HepG2 (cell line): ENCODE results near the gene ZNRF3. TPM values are rescaled to one million over a fixed set of nuclear protein-coding genes. Genes with fewer than 3 reads are reported as not detected.

Experiments used
- EEA1 ChIP-seq: sonication (generic); formaldehyde crosslinking; IDR thresholded peaks from 2 replicates; pipeline ENCODE4 v1.5.1; 2020; ENCODE audit warnings: mild to moderate bottlenecking, missing genetic modification reagents, borderline replicate concordance
- ERF ChIP-seq: IDR thresholded peaks from 2 replicates; pipeline ENCODE4 v1.6.1; 2018; ENCODE audit warnings: missing biosample characterization, missing genetic modification reagents
- GFI1 ChIP-seq: sonication (generic); formaldehyde crosslinking; IDR thresholded peaks from 2 replicates; pipeline ENCODE4 v1.5.0; 2020; ENCODE audit warnings: missing genetic modification reagents, mild to moderate bottlenecking, borderline replicate concordance
- HNF4A ChIP-seq: sonication (generic); formaldehyde crosslinking; IDR thresholded peaks from 2 replicates; pipeline ENCODE4 v1.4.0; 2020; ENCODE audit warnings: missing genetic modification reagents
- KDM2A ChIP-seq: sonication (generic); formaldehyde crosslinking; IDR thresholded peaks from 2 replicates; pipeline ENCODE4 v1.4.0; 2020; ENCODE audit warnings: low read depth, missing genetic modification reagents, borderline replicate concordance
- KLF9 ChIP-seq: IDR thresholded peaks from 2 replicates; pipeline ENCODE4 v1.6.1; 2016; ENCODE audit warnings: low read depth
- MED13 ChIP-seq: sonication (generic); formaldehyde crosslinking; IDR thresholded peaks from 2 replicates; pipeline ENCODE4 v1.5.0; 2020; ENCODE audit warnings: missing genetic modification reagents
- NR2F1 ChIP-seq, 2 experiments: fragments of 450-650 bp in 1 of 2; formaldehyde crosslinking in 1 of 2; IDR thresholded peaks; 2 replicates each; pipeline versions ENCODE4 v1.5.0 to v1.6.1; 2016 to 2020; ENCODE audit warnings: mild to moderate bottlenecking in 1 of 2, missing compliant biosample characterization in 1 of 2, missing genetic modification reagents in 1 of 2, moderate library complexity in 1 of 2
- REXO4 ChIP-seq: sonication (generic); formaldehyde crosslinking; IDR thresholded peaks from 2 replicates; pipeline ENCODE4 v1.8.0; 2022; ENCODE audit warnings: missing genetic modification reagents, mild to moderate bottlenecking, borderline replicate concordance
- SNAI1 ChIP-seq: sonication (generic); formaldehyde crosslinking; IDR thresholded peaks from 2 replicates; pipeline ENCODE4 v1.5.0; 2020; ENCODE audit warnings: mild to moderate bottlenecking, missing genetic modification reagents, borderline replicate concordance
- TCF7 ChIP-seq: sonication (generic); IDR thresholded peaks from 2 replicates; pipeline ENCODE4 v1.6.1; 2016; ENCODE audit warnings: antibody characterized with exemption, low read depth
- TMF1 ChIP-seq: sonication (generic); formaldehyde crosslinking; IDR thresholded peaks from 2 replicates; pipeline ENCODE4 v1.8.1; 2022; ENCODE audit warnings: low read depth, missing genetic modification reagents
- U2AF1 ChIP-seq: fragments of 200-400 bp; formaldehyde crosslinking; optimal IDR thresholded peaks from 2 replicates; pipeline ENCODE3; 2017; ENCODE audit warnings: mild to moderate bottlenecking, low read depth, low read length
- ZBTB38 ChIP-seq: sonication (generic); formaldehyde crosslinking; IDR thresholded peaks from 2 replicates; pipeline ENCODE4 v1.5.1; 2020; ENCODE audit warnings: mild to moderate bottlenecking, missing genetic modification reagents
- ZC3H13 ChIP-seq: sonication (generic); formaldehyde crosslinking; IDR thresholded peaks from 2 replicates; pipeline ENCODE4 v1.8.1; 2023; ENCODE audit warnings: mild to moderate bottlenecking, missing genetic modification reagents, moderate library complexity
- ZMYM3 ChIP-seq: sonication (generic); formaldehyde crosslinking; IDR thresholded peaks from 2 replicates; pipeline ENCODE4 v1.5.1; 2020; ENCODE audit warnings: mild to moderate bottlenecking, missing genetic modification reagents
- ZNF569 ChIP-seq: sonication (generic); formaldehyde crosslinking; IDR thresholded peaks from 2 replicates; pipeline ENCODE4 v1.5.0; 2020; ENCODE audit warnings: mild to moderate bottlenecking, missing genetic modification reagents, moderate library complexity, borderline replicate concordance
- polyA plus RNA-seq, 8 experiments: library from polyadenylated mRNA; depleted of rRNA in 3 of 8; stranded (reverse) in 7 of 8; unstranded in 1 of 8; fragments of >200 nt; fragmentation: Illumina TruSeq in 4 of 8; extraction: Trizol in 4 of 8; gene quantifications; 2 replicates each; pipeline versions ENCODE4 v1.2.1 to v1.2.3, GENCODE V29; 2011 to 2016; ENCODE audit warnings: low read depth in 4 of 8, missing spikeins in 1 of 8, mixed read lengths in 1 of 8; ENCODE audit not compliant: insufficient read depth in 1 of 8
- total RNA-seq, 5 experiments: library from RNA; depleted of rRNA; stranded (reverse); fragments of >200 nt; fragmentation: Illumina TruSeq; extraction: Trizol; gene quantifications; 2 replicates each; pipeline ENCODE4 v1.2.3, GENCODE V29; 2016; ENCODE audit warnings: low read depth in 1 of 5
- TF ChIP-seq, protein P1 (sequence below): fragments of 450-650 bp; IDR thresholded peaks from 2 replicates; pipeline ENCODE4 v1.6.1; 2017; ENCODE audit warnings: mild to moderate bottlenecking
- TF ChIP-seq, protein P2 (sequence below): IDR thresholded peaks from 2 replicates; pipeline ENCODE4 v1.6.1; 2016; ENCODE audit warnings: mild to moderate bottlenecking
- TF ChIP-seq, protein P3 (sequence below): sonication (generic); formaldehyde crosslinking; IDR thresholded peaks from 2 replicates; pipeline ENCODE4 v1.4.0; 2020; ENCODE audit warnings: missing genetic modification reagents, borderline replicate concordance
- TF ChIP-seq, protein P4 (sequence below): sonication (generic); formaldehyde crosslinking; conservative IDR thresholded peaks from 2 replicates; pipeline ENCODE4 v1.8.1; 2023; ENCODE audit warnings: missing genetic modification reagents

Gene ZNRF3
- total and polyA plus RNA-seq, 2 of the 13 experiments (the other 11 are each of a cell fraction or from before 2014, with no cell fraction given): 20.3 to 36.7 TPM

DNA sequence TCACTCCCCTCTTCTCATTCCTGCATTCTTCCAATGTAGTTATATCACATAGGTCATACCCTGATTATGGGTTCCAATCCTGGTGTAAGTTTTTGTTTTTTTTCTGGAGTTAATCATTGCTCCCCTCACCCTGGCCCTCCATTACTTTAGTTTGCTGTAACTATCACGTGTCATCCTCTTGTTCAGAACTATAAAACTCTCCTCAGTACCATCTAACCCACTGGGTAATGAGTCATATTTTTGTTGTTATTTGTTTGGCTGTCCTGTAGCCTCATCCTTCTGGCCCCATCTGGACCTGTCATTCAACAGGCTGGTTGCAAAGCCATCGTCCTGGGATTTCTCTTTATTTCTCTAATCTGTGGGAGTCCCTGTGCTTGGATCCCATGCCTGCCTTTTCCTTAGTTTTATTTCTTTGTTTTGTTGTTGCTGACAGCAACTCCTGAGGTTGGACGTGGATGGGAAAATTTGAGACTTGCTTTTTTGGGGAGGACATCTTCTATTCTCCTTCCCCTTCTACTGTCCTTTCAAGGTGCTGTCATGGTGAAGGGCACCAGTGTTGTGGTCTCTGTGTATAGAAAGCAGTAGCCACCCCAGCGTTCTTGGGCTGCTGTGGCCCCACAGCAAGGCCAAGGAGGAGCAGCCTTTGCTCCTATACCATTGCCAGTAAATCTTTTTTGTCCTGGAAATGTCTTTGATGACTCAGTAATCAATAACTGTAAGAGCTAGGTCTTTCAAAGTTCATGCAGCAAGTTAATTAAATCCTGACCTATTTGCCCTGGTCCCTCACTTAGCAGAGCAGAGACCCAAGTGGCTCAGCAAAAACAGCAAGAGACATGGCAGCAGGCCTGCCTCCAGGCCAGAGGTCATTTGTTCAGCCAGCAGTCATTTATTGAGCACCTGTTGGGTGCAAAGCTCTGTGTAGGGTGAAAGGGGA, 95.8 kb downstream of the ZNRF3 start (continued):
- TF ChIP-seq, protein P1, sequence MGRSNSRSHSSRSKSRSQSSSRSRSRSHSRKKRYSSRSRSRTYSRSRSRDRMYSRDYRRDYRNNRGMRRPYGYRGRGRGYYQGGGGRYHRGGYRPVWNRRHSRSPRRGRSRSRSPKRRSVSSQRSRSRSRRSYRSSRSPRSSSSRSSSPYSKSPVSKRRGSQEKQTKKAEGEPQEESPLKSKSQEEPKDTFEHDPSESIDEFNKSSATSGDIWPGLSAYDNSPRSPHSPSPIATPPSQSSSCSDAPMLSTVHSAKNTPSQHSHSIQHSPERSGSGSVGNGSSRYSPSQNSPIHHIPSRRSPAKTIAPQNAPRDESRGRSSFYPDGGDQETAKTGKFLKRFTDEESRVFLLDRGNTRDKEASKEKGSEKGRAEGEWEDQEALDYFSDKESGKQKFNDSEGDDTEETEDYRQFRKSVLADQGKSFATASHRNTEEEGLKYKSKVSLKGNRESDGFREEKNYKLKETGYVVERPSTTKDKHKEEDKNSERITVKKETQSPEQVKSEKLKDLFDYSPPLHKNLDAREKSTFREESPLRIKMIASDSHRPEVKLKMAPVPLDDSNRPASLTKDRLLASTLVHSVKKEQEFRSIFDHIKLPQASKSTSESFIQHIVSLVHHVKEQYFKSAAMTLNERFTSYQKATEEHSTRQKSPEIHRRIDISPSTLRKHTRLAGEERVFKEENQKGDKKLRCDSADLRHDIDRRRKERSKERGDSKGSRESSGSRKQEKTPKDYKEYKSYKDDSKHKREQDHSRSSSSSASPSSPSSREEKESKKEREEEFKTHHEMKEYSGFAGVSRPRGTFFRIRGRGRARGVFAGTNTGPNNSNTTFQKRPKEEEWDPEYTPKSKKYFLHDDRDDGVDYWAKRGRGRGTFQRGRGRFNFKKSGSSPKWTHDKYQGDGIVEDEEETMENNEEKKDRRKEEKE: no peak
- TF ChIP-seq ERF (CRISPR knock-in tag): no peak; the same call in 1 of the 2 replicates
- TF ChIP-seq U2AF1: no peak
- no peak for TF ChIP-seq TMF1 (CRISPR knock-in tag)
- peak; percentile 84; the same call in 1 of the 2 replicates for TF ChIP-seq TCF7
- TF ChIP-seq ZMYM3 (CRISPR knock-in tag): peak; percentile 88
- no peak for TF ChIP-seq REXO4
- no peak for TF ChIP-seq ZC3H13
- no peak for TF ChIP-seq ZNF569
- 0 out of 2 replicates have a peak, but pooled peaks have one; percentile 45 for TF ChIP-seq SNAI1
- TF ChIP-seq HNF4A (CRISPR knock-in tag): peak; percentile 84
- TF ChIP-seq, protein P2, sequence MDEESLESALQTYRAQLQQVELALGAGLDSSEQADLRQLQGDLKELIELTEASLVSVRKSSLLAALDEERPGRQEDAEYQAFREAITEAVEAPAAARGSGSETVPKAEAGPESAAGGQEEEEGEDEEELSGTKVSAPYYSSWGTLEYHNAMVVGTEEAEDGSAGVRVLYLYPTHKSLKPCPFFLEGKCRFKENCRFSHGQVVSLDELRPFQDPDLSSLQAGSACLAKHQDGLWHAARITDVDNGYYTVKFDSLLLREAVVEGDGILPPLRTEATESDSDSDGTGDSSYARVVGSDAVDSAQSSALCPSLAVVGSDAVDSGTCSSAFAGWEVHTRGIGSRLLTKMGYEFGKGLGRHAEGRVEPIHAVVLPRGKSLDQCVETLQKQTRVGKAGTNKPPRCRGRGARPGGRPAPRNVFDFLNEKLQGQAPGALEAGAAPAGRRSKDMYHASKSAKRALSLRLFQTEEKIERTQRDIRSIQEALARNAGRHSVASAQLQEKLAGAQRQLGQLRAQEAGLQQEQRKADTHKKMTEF: peak; percentile 69
- TF ChIP-seq MED13 (CRISPR knock-in tag): no peak
- no peak for TF ChIP-seq KLF9
- TF ChIP-seq, protein P3, sequence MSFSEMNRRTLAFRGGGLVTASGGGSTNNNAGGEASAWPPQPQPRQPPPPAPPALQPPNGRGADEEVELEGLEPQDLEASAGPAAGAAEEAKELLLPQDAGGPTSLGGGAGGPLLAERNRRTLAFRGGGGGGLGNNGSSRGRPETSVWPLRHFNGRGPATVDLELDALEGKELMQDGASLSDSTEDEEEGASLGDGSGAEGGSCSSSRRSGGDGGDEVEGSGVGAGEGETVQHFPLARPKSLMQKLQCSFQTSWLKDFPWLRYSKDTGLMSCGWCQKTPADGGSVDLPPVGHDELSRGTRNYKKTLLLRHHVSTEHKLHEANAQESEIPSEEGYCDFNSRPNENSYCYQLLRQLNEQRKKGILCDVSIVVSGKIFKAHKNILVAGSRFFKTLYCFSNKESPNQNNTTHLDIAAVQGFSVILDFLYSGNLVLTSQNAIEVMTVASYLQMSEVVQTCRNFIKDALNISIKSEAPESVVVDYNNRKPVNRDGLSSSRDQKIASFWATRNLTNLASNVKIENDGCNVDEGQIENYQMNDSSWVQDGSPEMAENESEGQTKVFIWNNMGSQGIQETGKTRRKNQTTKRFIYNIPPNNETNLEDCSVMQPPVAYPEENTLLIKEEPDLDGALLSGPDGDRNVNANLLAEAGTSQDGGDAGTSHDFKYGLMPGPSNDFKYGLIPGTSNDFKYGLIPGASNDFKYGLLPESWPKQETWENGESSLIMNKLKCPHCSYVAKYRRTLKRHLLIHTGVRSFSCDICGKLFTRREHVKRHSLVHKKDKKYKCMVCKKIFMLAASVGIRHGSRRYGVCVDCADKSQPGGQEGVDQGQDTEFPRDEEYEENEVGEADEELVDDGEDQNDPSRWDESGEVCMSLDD: no peak
- TF ChIP-seq EEA1: no peak
- peak; percentile 35; the same call in 1 of the 2 replicates for TF ChIP-seq KDM2A (CRISPR knock-in tag)
- TF ChIP-seq ZBTB38 (CRISPR knock-in tag): no peak
- peak; percentile 82 to 88 for TF ChIP-seq NR2F1 (CRISPR knock-in tag; IDR thresholded peaks at IDR 0.05)
- TF ChIP-seq, protein P4, sequence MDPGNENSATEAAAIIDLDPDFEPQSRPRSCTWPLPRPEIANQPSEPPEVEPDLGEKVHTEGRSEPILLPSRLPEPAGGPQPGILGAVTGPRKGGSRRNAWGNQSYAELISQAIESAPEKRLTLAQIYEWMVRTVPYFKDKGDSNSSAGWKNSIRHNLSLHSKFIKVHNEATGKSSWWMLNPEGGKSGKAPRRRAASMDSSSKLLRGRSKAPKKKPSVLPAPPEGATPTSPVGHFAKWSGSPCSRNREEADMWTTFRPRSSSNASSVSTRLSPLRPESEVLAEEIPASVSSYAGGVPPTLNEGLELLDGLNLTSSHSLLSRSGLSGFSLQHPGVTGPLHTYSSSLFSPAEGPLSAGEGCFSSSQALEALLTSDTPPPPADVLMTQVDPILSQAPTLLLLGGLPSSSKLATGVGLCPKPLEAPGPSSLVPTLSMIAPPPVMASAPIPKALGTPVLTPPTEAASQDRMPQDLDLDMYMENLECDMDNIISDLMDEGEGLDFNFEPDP (CRISPR knock-in tag): no peak
- peak; percentile 54; the same call in 1 of the 2 replicates for TF ChIP-seq GFI1 (CRISPR knock-in tag)
